HG02840 (cell line): ENCODE results near the gene OCA2.
"Not testable (repeated sequence)": the region's sequence is repeated elsewhere in the genome, so short reads cannot be mapped to it uniquely, and the experiment has no call there.

Experiments used
- ATAC-seq: cut with Tn5 transposase; IDR thresholded peaks from one replicate; pipeline ENCODE4 v1.9.1; 2021; ENCODE audit warnings: mild to moderate bottlenecking, moderate library complexity, moderate number of reproducible peaks; ENCODE audit not compliant: unreplicated experiment, low FRiP score

OCA2 gene

GRCh38 chr15:27965546-27965945 is 133.6 kb downstream of the OCA2 start:
- no peak for ATAC-seq

- no peak for ATAC-seq
Measured at GRCh38 chr15:27961801-27962200, 137.3 kb downstream of the OCA2 start.

GRCh38 chr15:27958911-27959578 is 140.1 kb downstream of the OCA2 start:
- ATAC-seq = no peak

GRCh38 chr15:27956285-27956684 is 142.8 kb downstream of the OCA2 start:
- no peak for ATAC-seq

GRCh38 chr15:27955087-27955486 is 144.0 kb downstream of the OCA2 start:
- no peak for ATAC-seq

GRCh38 chr15:27952593-27952992 is 146.5 kb downstream of the OCA2 start:
- ATAC-seq = not testable (repeated sequence)

GRCh38 chr15:27951191-27951890 is 147.8 kb downstream of the OCA2 start:
- no peak for ATAC-seq

GRCh38 chr15:27949089-27949488 is 150.0 kb downstream of the OCA2 start:
- no peak for ATAC-seq

- no peak for ATAC-seq
Measured at GRCh38 chr15:27939246-27939645, 159.9 kb downstream of the OCA2 start.

- ATAC-seq = no peak
Measured at GRCh38 chr15:27937851-27938250, 161.3 kb downstream of the OCA2 start.

GRCh38 chr15:27936164-27936563 is 163.0 kb downstream of the OCA2 start:
- no peak for ATAC-seq

GRCh38 chr15:27935328-27935727 is 163.8 kb downstream of the OCA2 start:
- ATAC-seq = no peak

GRCh38 chr15:27934782-27935181 is 164.3 kb downstream of the OCA2 start:
- ATAC-seq = no peak

- ATAC-seq = no peak
Measured at GRCh38 chr15:27933562-27933961, 165.6 kb downstream of the OCA2 start.

GRCh38 chr15:27932600-27932999 is 166.5 kb downstream of the OCA2 start:
- ATAC-seq = no peak

- ATAC-seq = no peak
Measured at GRCh38 chr15:27928386-27928785, 170.7 kb downstream of the OCA2 start.

- ATAC-seq = no peak
Measured at GRCh38 chr15:27912283-27912682, 186.8 kb downstream of the OCA2 start.

GRCh38 chr15:27906802-27907201 is 192.3 kb downstream of the OCA2 start:
- ATAC-seq = no peak

- no peak for ATAC-seq
Measured at GRCh38 chr15:27903405-27903804, 195.7 kb downstream of the OCA2 start.

- ATAC-seq = no peak
Measured at GRCh38 chr15:27902680-27903385, 196.3 kb downstream of the OCA2 start.

GRCh38 chr15:27899583-27900285 is 199.4 kb downstream of the OCA2 start:
- ATAC-seq = no peak
